Measurements from ENCODE around the gene GBP5.

The GBP5 gene

GRCh38 chr1:89280766-89281165 lies 8.1 kb upstream of the GBP5 start:
- Histone ChIP-seq H3K27me3 (replicated peaks; ENCODE audit: control insufficient read depth, insufficient read depth, low read length) (no peaks in the 10 kb centered on the region), H3K9ac (ENCODE audit: low read length) (no peak overlapping the region), H3K9me3 (ENCODE audit: control insufficient read depth, low read length) (no peaks in the 10 kb centered on the region), H3K36me3 (ENCODE audit: control insufficient read depth, insufficient read depth, low read length, severe bottlenecking) (no peaks in the 10 kb centered on the region), H3K4me1 (ENCODE audit: control insufficient read depth, insufficient read depth, low read length) (no peaks in the 10 kb centered on the region), H3K4me3 (ENCODE audit: low read length) (no peak overlapping the region)
- DNase-seq (ENCODE audit: low read depth), result no peak

- Histone ChIP-seq H3K4me1 (ENCODE audit: control insufficient read depth, insufficient read depth, low read length) (peaks cover 10% of the 10 kb centered on the region), H3K9ac (ENCODE audit: low read length) (no peak overlapping the region), H3K9me3 (ENCODE audit: control insufficient read depth, low read length) (no peaks in the 10 kb centered on the region), H3K4me3 (ENCODE audit: low read length) (no peak overlapping the region), H3K27me3 (replicated peaks; ENCODE audit: control insufficient read depth, insufficient read depth, low read length) (no peaks in the 10 kb centered on the region), H3K36me3 (ENCODE audit: control insufficient read depth, insufficient read depth, low read length, severe bottlenecking) (no peaks in the 10 kb centered on the region)
- no peak for DNase-seq (ENCODE audit: low read depth)
Measured at GRCh38 chr1:89279011-89279466, 6.4 kb upstream of the GBP5 start.

GRCh38 chr1:89277725-89278124 lies 5.1 kb upstream of the GBP5 start:
- peaks cover 10% of the 10 kb centered on the region for H3K4me1 ChIP-seq (ENCODE audit: control insufficient read depth, insufficient read depth, low read length)
- DNase-seq (ENCODE audit: low read depth), result peak; percentile 25
- no peaks in the 10 kb centered on the region for H3K27me3 ChIP-seq (replicated peaks; ENCODE audit: control insufficient read depth, insufficient read depth, low read length)
- no peaks in the 10 kb centered on the region for H3K9me3 ChIP-seq (ENCODE audit: control insufficient read depth, low read length)
- no peaks in the 10 kb centered on the region for H3K36me3 ChIP-seq (ENCODE audit: control insufficient read depth, insufficient read depth, low read length, severe bottlenecking)
- H3K9ac ChIP-seq (ENCODE audit: low read length), result no peak overlapping the region
- H3K4me3 ChIP-seq (ENCODE audit: low read length), result no peak overlapping the region

GRCh38 chr1:89276690-89277089 lies 4.0 kb upstream of the GBP5 start:
- no peaks in the 10 kb centered on the region for H3K36me3 ChIP-seq (ENCODE audit: control insufficient read depth, insufficient read depth, low read length, severe bottlenecking)
- H3K9ac ChIP-seq (ENCODE audit: low read length), result no peak overlapping the region
- peak; percentile 42 for DNase-seq (ENCODE audit: low read depth)
- no peak overlapping the region for H3K4me3 ChIP-seq (ENCODE audit: low read length)
- H3K9me3 ChIP-seq (ENCODE audit: control insufficient read depth, low read length), result no peaks in the 10 kb centered on the region
- H3K4me1 ChIP-seq (ENCODE audit: control insufficient read depth, insufficient read depth, low read length), result peaks cover 18% of the 10 kb centered on the region
- no peaks in the 10 kb centered on the region for H3K27me3 ChIP-seq (replicated peaks; ENCODE audit: control insufficient read depth, insufficient read depth, low read length)

- Histone ChIP-seq H3K4me3 (ENCODE audit: low read length) (peak overlapping the region; percentile 40), H3K4me1 (ENCODE audit: control insufficient read depth, insufficient read depth, low read length) (peaks cover 27% of the 10 kb centered on the region), H3K27me3 (replicated peaks; ENCODE audit: control insufficient read depth, insufficient read depth, low read length) (no peaks in the 10 kb centered on the region), H3K36me3 (ENCODE audit: control insufficient read depth, insufficient read depth, low read length, severe bottlenecking) (no peaks in the 10 kb centered on the region), H3K9ac (ENCODE audit: low read length) (no peak overlapping the region), H3K9me3 (ENCODE audit: control insufficient read depth, low read length) (no peaks in the 10 kb centered on the region)
- peak; percentile 93 for DNase-seq (ENCODE audit: low read depth)
Measured at GRCh38 chr1:89274411-89274857, 1.8 kb upstream of the GBP5 start.

- no peaks in the 10 kb centered on the region for H3K27me3 ChIP-seq (replicated peaks; ENCODE audit: control insufficient read depth, insufficient read depth, low read length)
- DNase-seq (ENCODE audit: low read depth), result no peak
- no peak overlapping the region for H3K4me3 ChIP-seq (ENCODE audit: low read length)
- H3K4me1 ChIP-seq (ENCODE audit: control insufficient read depth, insufficient read depth, low read length), result peaks cover 27% of the 10 kb centered on the region
- no peak overlapping the region for H3K9ac ChIP-seq (ENCODE audit: low read length)
- H3K36me3 ChIP-seq (ENCODE audit: control insufficient read depth, insufficient read depth, low read length, severe bottlenecking), result no peaks in the 10 kb centered on the region
- no peaks in the 10 kb centered on the region for H3K9me3 ChIP-seq (ENCODE audit: control insufficient read depth, low read length)
Measured at GRCh38 chr1:89273324-89273778, 691 bp upstream of the GBP5 start.

- no peak overlapping the region for H3K4me3 ChIP-seq (ENCODE audit: low read length)
- no peaks in the 10 kb centered on the region for H3K27me3 ChIP-seq (replicated peaks; ENCODE audit: control insufficient read depth, insufficient read depth, low read length)
- no peak overlapping the region for H3K9ac ChIP-seq (ENCODE audit: low read length)
- H3K9me3 ChIP-seq (ENCODE audit: control insufficient read depth, low read length), result no peaks in the 10 kb centered on the region
- DNase-seq (ENCODE audit: low read depth), result peak; percentile 89
- no peaks in the 10 kb centered on the region for H3K36me3 ChIP-seq (ENCODE audit: control insufficient read depth, insufficient read depth, low read length, severe bottlenecking)
- H3K4me1 ChIP-seq (ENCODE audit: control insufficient read depth, insufficient read depth, low read length), result peaks cover 27% of the 10 kb centered on the region
Measured at GRCh38 chr1:89271341-89272015, 1.2 kb downstream of the GBP5 start.

- no peaks in the 10 kb centered on the region for H3K36me3 ChIP-seq (ENCODE audit: control insufficient read depth, insufficient read depth, low read length, severe bottlenecking)
- H3K4me3 ChIP-seq (ENCODE audit: low read length), result no peak overlapping the region
- no peak for DNase-seq (ENCODE audit: low read depth)
- H3K27me3 ChIP-seq (replicated peaks; ENCODE audit: control insufficient read depth, insufficient read depth, low read length), result no peaks in the 10 kb centered on the region
- H3K9me3 ChIP-seq (ENCODE audit: control insufficient read depth, low read length), result no peaks in the 10 kb centered on the region
- H3K4me1 ChIP-seq (ENCODE audit: control insufficient read depth, insufficient read depth, low read length), result peaks cover 27% of the 10 kb centered on the region
- no peak overlapping the region for H3K9ac ChIP-seq (ENCODE audit: low read length)
Measured at GRCh38 chr1:89270423-89270822, 2.2 kb downstream of the GBP5 start.

- H3K4me3 ChIP-seq (ENCODE audit: low read length), result no peak overlapping the region
- no peak overlapping the region for H3K9ac ChIP-seq (ENCODE audit: low read length)
- no peaks in the 10 kb centered on the region for H3K9me3 ChIP-seq (ENCODE audit: control insufficient read depth, low read length)
- H3K27me3 ChIP-seq (replicated peaks; ENCODE audit: control insufficient read depth, insufficient read depth, low read length), result no peaks in the 10 kb centered on the region
- H3K4me1 ChIP-seq (ENCODE audit: control insufficient read depth, insufficient read depth, low read length), result peaks cover 19% of the 10 kb centered on the region
- no peak for DNase-seq (ENCODE audit: low read depth)
- H3K36me3 ChIP-seq (ENCODE audit: control insufficient read depth, insufficient read depth, low read length, severe bottlenecking), result no peaks in the 10 kb centered on the region
Measured at GRCh38 chr1:89269277-89269676, 3.4 kb downstream of the GBP5 start.

- Histone ChIP-seq H3K9ac (ENCODE audit: low read length) (no peak overlapping the region), H3K36me3 (ENCODE audit: control insufficient read depth, insufficient read depth, low read length, severe bottlenecking) (no peaks in the 10 kb centered on the region), H3K9me3 (ENCODE audit: control insufficient read depth, low read length) (no peaks in the 10 kb centered on the region), H3K4me1 (ENCODE audit: control insufficient read depth, insufficient read depth, low read length) (peaks cover 10% of the 10 kb centered on the region), H3K27me3 (replicated peaks; ENCODE audit: control insufficient read depth, insufficient read depth, low read length) (no peaks in the 10 kb centered on the region), H3K4me3 (ENCODE audit: low read length) (peak overlapping the region; percentile 9)
- DNase-seq (ENCODE audit: low read depth), result peak; percentile 47
Measured at GRCh38 chr1:89262643-89263042, 10.0 kb downstream of the GBP5 start.

- Histone ChIP-seq H3K27me3 (replicated peaks; ENCODE audit: control insufficient read depth, insufficient read depth, low read length) (no peaks in the 10 kb centered on the region), H3K9me3 (ENCODE audit: control insufficient read depth, low read length) (no peaks in the 10 kb centered on the region), H3K4me3 (ENCODE audit: low read length) (peak overlapping the region; percentile 9), H3K9ac (ENCODE audit: low read length) (no peak overlapping the region), H3K36me3 (ENCODE audit: control insufficient read depth, insufficient read depth, low read length, severe bottlenecking) (no peaks in the 10 kb centered on the region), H3K4me1 (ENCODE audit: control insufficient read depth, insufficient read depth, low read length) (peaks cover 10% of the 10 kb centered on the region)
- no peak for DNase-seq (ENCODE audit: low read depth)
Measured at GRCh38 chr1:89261926-89262515, 10.6 kb downstream of the GBP5 start.

Data from adipocyte (in vitro differentiated cells).